MCF 10A (cell line): ENCODE results near the gene NXPE4. TPM values are rescaled to one million over a fixed set of nuclear protein-coding genes. Genes with fewer than 3 reads are reported as not detected.
"Not testable (repeated sequence)": the region's sequence is repeated elsewhere in the genome, so short reads cannot be mapped to it uniquely, and the experiment has no call there.

Experiments used
- BruUV-seq: library from RNA; stranded (reverse); fragments of 400-500 nt; replicated peaks from 2 replicates; lab custom pipeline; 2021; lab: Mats Ljungman, UMichigan
- CTCF ChIA-PET: fragments of 300-600 bp; sonication (Branson Sonifier 250); formaldehyde crosslinking; extraction: SDS; loops from one replicate; lab custom pipeline; 2021; ENCODE audit warnings: antibody characterized with exemption, inconsistent platforms; lab: Yijun Ruan, JAX
- POLR2A ChIA-PET: fragments of 300-600, 350-650 bp; sonication (Branson Sonifier 250); formaldehyde crosslinking; extraction: SDS; loops from one replicate; lab custom pipeline; 2020; ENCODE audit warnings: antibody characterized with exemption, inconsistent platforms; lab: Yijun Ruan, JAX
- DNase-seq: peaks from one replicate; pipeline ENCODE4 v3.0.0-alpha.2; 2018; ENCODE audit not compliant: unreplicated experiment
- H3K27ac Mint-ChIP-seq: one replicate; pipeline ENCODE4 v1.8.0; 2022; ENCODE audit warnings: mild to moderate bottlenecking, low read depth, mixed read lengths; ENCODE audit not compliant: unreplicated experiment
- H3K27me3 Mint-ChIP-seq: one replicate; pipeline ENCODE4 v1.8.0; 2022; ENCODE audit warnings: mixed read lengths; ENCODE audit not compliant: insufficient read depth, unreplicated experiment
- H3K36me3 Mint-ChIP-seq: one replicate; pipeline ENCODE4 v1.8.0; 2022; ENCODE audit warnings: mild to moderate bottlenecking, moderate library complexity, mixed read lengths; ENCODE audit not compliant: insufficient read depth, unreplicated experiment
- H3K4me1 Mint-ChIP-seq: one replicate; pipeline ENCODE4 v1.8.0; 2022; ENCODE audit warnings: mixed read lengths; ENCODE audit not compliant: insufficient read depth, unreplicated experiment
- H3K4me3 Mint-ChIP-seq: one replicate; pipeline ENCODE4 v1.8.0; 2022; ENCODE audit warnings: mild to moderate bottlenecking, moderate library complexity, mixed read lengths; ENCODE audit not compliant: unreplicated experiment
- H3K9me3 Mint-ChIP-seq: one replicate; pipeline ENCODE4 v1.8.0; 2022; ENCODE audit warnings: mixed read lengths; ENCODE audit not compliant: unreplicated experiment
- CTCF ChIP-seq: fragments of 200-600 bp; IDR thresholded peaks from one replicate; pipeline ENCODE4 v1.8.0; 2022; ENCODE audit warnings: antibody characterized with exemption, mild to moderate bottlenecking; ENCODE audit not compliant: unreplicated experiment
- intact Hi-C: fragments of 100-400 bp; cut with micrococcal nuclease; formaldehyde crosslinking; loops from 2 replicates; pipeline ENCODE4 v1.14.1; 2022
- total RNA-seq: library from RNA; stranded (reverse); gene quantifications from 2 replicates; pipeline ENCODE4 v1.2.3, GENCODE V29; 2022

Gene NXPE4
- total RNA-seq, 1 experiment from 2014 or later = not detected

- DNase-seq = no peak
- no peak for TF ChIP-seq CTCF
- Mint-ChIP-seq H3K9me3 (no peaks in the 10 kb centered on the region), H3K4me3 (no peak overlapping the region), H3K27me3 (no peaks in the 10 kb centered on the region), H3K36me3 (peaks cover 5% of the 10 kb centered on the region), H3K27ac (no peak overlapping the region), H3K4me1 (no peaks in the 10 kb centered on the region)
- CTCF ChIA-PET = no interaction called here
- BruUV-seq = no TSS peak
- intact Hi-C loops = no loop called here
- POLR2A ChIA-PET = no interaction called here
These were observed 15.7 kb upstream of the NXPE4 start for GRCh38 chr11:114610984-114611944.

GRCh38 chr11:114610550-114610949 lies 15.0 kb upstream of the NXPE4 start:
- intact Hi-C loops = no loop called here
- no peak for TF ChIP-seq CTCF
- no peaks in the 10 kb centered on the region for H3K4me1 Mint-ChIP-seq
- H3K4me3 Mint-ChIP-seq = no peak overlapping the region
- no peaks in the 10 kb centered on the region for H3K9me3 Mint-ChIP-seq
- no TSS peak for BruUV-seq
- peaks cover 5% of the 10 kb centered on the region for H3K36me3 Mint-ChIP-seq
- H3K27me3 Mint-ChIP-seq = no peaks in the 10 kb centered on the region
- no peak for DNase-seq
- H3K27ac Mint-ChIP-seq = no peak overlapping the region
- ChIA-PET CTCF (no interaction called here), POLR2A (no interaction called here)

- POLR2A ChIA-PET = no interaction called here
- H3K27ac Mint-ChIP-seq = no peak overlapping the region
These were observed 13.8 kb upstream of the NXPE4 start for GRCh38 chr11:114609429-114609828.

GRCh38 chr11:114608605-114609004 lies 13.0 kb upstream of the NXPE4 start:
- H3K27ac Mint-ChIP-seq, H3K9me3 Mint-ChIP-seq, BruUV-seq, DNase-seq, H3K27me3 Mint-ChIP-seq, H3K4me1 Mint-ChIP-seq, H3K36me3 Mint-ChIP-seq, H3K4me3 Mint-ChIP-seq, CTCF ChIA-PET, POLR2A ChIA-PET: not testable (repeated sequence)
- intact Hi-C loops = loop anchor here (5.0 kb wide), 1 partner anchor 326 kb away; no protein-coding TSS in a partner anchor

More at GRCh38 chr11:114609429-114609828, 13.8 kb upstream of the NXPE4 start:
- H3K27me3 Mint-ChIP-seq = no peaks in the 10 kb centered on the region
- H3K36me3 Mint-ChIP-seq = peaks cover 5% of the 10 kb centered on the region
- no peaks in the 10 kb centered on the region for H3K9me3 Mint-ChIP-seq
- no peak overlapping the region for H3K4me3 Mint-ChIP-seq
- intact Hi-C loops = loop anchor here (5.0 kb wide), 1 partner anchor 327 kb away; no protein-coding TSS in a partner anchor
- no peaks in the 10 kb centered on the region for H3K4me1 Mint-ChIP-seq
- TF ChIP-seq CTCF = no peak
- no peak for DNase-seq
- BruUV-seq = no TSS peak
- CTCF ChIA-PET = no interaction called here
